ENCODE results near the gene SBNO2.

SBNO2 gene, protein sequence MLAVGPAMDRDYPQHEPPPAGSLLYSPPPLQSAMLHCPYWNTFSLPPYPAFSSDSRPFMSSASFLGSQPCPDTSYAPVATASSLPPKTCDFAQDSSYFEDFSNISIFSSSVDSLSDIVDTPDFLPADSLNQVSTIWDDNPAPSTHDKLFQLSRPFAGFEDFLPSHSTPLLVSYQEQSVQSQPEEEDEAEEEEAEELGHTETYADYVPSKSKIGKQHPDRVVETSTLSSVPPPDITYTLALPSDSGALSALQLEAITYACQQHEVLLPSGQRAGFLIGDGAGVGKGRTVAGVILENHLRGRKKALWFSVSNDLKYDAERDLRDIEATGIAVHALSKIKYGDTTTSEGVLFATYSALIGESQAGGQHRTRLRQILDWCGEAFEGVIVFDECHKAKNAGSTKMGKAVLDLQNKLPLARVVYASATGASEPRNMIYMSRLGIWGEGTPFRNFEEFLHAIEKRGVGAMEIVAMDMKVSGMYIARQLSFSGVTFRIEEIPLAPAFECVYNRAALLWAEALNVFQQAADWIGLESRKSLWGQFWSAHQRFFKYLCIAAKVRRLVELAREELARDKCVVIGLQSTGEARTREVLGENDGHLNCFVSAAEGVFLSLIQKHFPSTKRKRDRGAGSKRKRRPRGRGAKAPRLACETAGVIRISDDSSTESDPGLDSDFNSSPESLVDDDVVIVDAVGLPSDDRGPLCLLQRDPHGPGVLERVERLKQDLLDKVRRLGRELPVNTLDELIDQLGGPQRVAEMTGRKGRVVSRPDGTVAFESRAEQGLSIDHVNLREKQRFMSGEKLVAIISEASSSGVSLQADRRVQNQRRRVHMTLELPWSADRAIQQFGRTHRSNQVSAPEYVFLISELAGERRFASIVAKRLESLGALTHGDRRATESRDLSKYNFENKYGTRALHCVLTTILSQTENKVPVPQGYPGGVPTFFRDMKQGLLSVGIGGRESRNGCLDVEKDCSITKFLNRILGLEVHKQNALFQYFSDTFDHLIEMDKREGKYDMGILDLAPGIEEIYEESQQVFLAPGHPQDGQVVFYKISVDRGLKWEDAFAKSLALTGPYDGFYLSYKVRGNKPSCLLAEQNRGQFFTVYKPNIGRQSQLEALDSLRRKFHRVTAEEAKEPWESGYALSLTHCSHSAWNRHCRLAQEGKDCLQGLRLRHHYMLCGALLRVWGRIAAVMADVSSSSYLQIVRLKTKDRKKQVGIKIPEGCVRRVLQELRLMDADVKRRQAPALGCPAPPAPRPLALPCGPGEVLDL (N-terminal part only)

GRCh38 chr19:1173845-1174809, at the start of gene SBNO2:
TSS of gene SBNO2 (minus strand) at chr19:1174268. CDS start at chr19:1154276, 19,992 bp downstream.
- DNase-seq (ENCODE audit: low read depth, low spot score), result peak; percentile 82

GRCh38 chr19:1223018-1223855, 49.2 kb upstream of the SBNO2 start:
- DNase-seq (ENCODE audit: low read depth, low spot score), result no peak

GRCh38 chr19:1222394-1222793, 48.3 kb upstream of the SBNO2 start:
- no peak for DNase-seq (ENCODE audit: low read depth, low spot score)

DNA sequence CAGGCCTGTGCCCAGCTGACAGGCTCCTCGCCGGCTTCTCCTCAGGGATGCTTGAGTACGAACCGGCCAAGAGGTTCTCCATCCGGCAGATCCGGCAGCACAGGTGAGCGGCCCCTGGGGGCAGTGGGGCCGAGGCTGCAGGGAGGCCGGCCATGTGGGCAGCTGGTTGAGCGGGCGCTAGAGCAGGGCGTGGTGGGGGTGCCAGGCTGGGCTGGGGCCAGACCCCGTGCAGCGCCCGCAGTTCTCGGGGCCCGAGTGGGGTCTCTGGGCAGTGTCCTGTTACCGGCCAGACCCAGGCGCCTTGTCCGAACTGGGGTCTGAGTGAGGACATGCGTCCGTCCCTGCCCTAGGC, 47.8 kb upstream of the SBNO2 start:
- no peak for DNase-seq (ENCODE audit: low read depth, low spot score)

- no peak for DNase-seq (ENCODE audit: low read depth, low spot score)
Observed at GRCh38 chr19:1220976-1221903, 47.2 kb upstream of the SBNO2 start.

DNA sequence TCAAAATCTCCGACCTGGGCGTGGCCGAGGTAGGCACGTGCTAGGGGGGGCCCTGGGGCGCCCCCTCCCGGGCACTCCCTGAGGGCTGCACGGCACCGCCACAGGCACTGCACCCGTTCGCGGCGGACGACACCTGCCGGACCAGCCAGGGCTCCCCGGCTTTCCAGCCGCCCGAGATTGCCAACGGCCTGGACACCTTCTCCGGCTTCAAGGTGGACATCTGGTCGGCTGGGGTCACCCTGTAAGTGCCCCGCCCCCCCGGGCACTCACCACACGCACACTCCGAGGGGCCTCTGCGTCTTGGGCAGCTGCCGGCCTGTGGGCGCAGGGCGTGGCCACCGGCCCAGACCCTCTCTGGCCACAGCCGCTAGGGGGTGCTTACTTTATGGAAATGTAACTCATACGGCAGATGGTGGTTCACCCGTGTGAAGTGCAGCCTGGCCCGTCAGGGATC, 46.4 kb upstream of the SBNO2 start:
- no peak for DNase-seq (ENCODE audit: low read depth, low spot score)

DNA sequence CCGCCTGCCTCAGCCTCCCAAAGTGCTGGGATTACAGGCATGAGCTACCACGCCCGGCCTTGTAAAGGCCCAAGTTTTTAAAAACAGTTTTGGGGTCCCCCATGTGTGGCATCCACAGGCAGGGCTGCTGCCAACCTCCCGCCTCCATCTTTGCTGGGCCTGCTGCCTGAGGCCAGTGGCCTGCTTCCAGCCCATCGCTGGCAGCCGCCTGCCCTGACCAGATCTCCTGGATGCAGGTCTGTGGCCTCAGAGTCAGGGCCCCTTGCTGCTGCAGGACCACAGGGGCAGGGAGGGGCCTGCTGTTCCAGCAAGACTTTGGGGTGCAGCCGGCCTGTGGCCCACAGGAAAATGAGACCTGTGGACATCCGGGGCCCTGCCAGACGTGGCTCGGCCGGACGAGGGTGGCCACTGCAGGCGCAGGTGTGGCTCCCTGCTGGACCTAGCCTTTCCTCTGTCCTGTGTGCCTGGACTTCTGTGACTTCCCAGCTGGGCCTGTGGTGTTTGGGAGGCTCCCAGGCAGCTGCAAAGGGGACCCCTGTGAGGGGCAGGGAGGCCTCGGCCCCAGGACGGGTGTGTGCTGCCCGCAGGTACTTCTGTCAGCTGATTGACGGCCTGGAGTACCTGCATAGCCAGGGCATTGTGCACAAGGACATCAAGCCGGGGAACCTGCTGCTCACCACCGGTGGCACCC, 45.9 kb upstream of the SBNO2 start:
- DNase-seq (ENCODE audit: low read depth, low spot score), result no peak

- no peak for DNase-seq (ENCODE audit: low read depth, low spot score)
Observed at GRCh38 chr19:1218751-1219567, 44.9 kb upstream of the SBNO2 start.

DNA sequence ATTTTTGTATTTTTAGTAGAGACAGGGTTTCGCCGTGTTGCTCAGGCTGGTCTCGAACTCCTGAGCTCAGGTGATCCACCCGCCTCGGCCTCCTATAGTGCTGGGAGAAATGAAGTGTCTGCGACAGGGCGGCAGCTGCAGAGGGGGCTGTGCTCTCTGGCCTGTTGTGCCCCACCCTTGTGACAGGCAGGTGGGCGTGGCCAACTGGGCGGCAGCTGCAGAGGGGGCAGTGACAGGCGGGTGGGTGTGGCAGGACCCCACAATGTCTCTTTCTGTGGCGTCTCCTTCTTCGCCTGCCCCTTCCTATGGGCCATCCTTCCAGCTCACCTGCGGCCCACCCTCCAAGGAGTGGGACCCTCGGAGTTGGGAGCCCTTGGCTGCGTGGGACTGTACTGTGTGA, 43.3 kb upstream of the SBNO2 start:
- DNase-seq (ENCODE audit: low read depth, low spot score), result no peak

DNA sequence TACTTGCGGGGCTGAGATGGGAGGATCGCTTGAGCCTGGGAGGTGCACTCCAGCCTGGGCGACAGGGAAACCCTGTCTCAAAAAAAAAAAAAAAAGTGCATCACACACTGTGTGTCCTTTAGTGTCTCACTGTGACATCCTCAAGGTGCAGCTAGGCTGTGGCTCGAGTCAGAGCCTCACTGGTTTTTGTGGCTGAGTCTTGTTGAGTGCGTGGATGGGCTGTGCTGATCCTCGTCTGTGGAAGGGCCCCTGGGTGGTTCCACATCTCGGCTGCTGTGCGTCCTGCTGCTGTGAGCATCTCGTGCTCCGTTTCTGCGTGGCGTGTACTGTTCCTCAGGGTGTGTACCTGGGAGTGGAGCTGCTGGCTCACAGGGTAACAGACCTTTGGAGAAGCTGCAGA, 42.7 kb upstream of the SBNO2 start:
- no peak for DNase-seq (ENCODE audit: low read depth, low spot score)

DNA sequence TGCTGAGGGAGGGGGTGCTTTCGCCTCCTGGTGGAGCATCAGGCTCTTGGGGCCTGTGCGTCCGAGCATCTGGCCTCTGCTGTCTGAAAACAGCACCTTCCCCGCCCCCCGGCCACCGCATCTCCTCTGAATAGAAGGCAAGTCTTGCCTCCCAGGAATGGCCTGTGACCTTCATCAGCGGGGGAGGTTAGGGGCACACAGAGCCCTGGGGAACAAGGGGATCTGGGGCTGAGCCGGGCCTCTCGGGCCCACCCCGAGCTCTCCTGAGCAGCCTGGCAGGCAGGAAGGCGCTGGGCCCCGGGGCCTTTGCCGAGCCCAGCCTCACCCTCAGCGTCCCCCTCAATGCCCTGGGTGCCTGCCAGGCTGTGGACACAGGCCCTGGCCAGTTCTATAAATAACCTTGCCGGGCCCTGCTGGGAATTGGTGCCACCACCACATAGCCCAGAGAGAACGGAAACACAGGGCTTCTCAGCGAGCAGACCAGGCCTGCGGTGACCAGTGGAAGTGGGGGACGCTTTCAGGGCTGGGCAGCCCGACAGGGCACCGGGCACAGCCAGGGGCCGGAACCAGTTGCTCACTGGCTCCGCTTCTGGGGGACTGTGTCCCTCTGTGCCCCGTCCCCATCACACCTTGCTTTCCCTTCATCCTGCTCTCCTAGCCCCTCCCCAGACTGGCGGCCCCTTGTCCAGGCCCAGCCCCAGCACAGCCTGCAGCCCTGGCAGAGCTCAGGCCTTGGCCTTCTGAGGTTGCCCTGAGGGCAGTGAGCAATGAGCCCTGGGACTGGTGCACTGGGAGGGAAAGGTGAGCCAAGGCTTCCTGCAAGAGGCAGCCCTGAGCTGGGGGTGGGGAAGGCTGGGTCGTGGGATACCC, 41.0 kb upstream of the SBNO2 start:
- DNase-seq (ENCODE audit: low read depth, low spot score), result no peak

- DNase-seq (ENCODE audit: low read depth, low spot score), result no peak
Observed at GRCh38 chr19:1214299-1214861, 40.3 kb upstream of the SBNO2 start.

- peak; percentile 62 for DNase-seq (ENCODE audit: low read depth, low spot score)
Observed at GRCh38 chr19:1213391-1214286, 39.6 kb upstream of the SBNO2 start.

DNA sequence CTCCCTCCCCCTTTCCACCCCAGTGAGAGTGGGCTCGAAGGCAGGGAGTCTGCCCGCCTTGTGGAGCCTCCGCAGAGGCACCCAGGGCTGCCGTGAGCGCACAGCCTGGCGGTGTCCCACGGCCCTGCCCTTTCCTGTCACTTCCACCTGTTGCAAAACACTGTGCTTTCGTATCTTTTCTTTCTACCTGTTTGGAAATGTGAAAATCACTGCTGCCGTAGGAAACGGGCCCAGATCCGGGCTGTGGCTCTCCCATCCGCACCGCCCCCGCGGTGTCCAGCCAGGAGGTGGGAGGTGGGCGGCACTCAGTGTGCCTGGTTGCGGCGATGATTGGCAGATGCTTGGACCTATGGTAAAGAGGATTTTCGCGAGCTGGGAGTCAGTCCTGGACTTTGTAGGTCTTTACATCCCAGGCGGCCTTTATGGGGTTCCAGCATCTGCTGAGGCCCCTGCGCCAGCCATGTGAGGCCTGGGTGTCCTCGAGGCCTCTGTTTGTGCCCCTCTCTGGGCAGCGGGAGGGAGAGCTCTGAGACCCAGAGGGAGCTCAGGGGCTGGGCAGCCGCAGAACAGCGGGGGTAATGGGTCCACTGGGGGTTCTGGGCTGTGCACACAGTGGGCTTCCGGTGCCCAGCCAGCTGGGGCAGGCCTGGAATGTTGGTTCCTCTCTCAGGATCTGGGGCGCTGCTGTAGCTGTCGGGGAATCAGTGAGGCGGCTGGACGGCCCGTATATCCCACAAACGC, 37.6 kb upstream of the SBNO2 start:
- DNase-seq (ENCODE audit: low read depth, low spot score), result peak; percentile 67

Data from ELF-1 (cell line).